GM13977 (cell line): ENCODE data around the gene SPDYE16.
"Not testable (repeated sequence)": the region's sequence is repeated elsewhere in the genome, so short reads cannot be mapped to it uniquely, and the experiment has no call there.

Experiments
- DNase-seq: peaks from one replicate; pipeline ENCODE4 v3.0.0; 2012; ENCODE audit warnings: low spot score
- in situ Hi-C: fragments of 300-500 bp; cut with MboI; formaldehyde crosslinking; loops from one replicate; pipeline ENCODE4 v1.12.0; 2022; ENCODE audit warnings: low sequenced_read_pairs, low pct_unique_long_range_greater_than_20kb, mixed read lengths, inconsistent platforms; ENCODE audit not compliant: unreplicated experiment

Gene SPDYE16

GRCh38 chr7:76485822-76486610, 57.1 kb downstream of the SPDYE16 start:
- in situ Hi-C loops, result not testable (repeated sequence)

GRCh38 chr7:76484456-76484855, 58.6 kb downstream of the SPDYE16 start:
- in situ Hi-C loops, result not testable (repeated sequence)

More at GRCh38 chr7:76485822-76486610, 57.1 kb downstream of the SPDYE16 start:
- not testable (repeated sequence) for DNase-seq

GRCh38 chr7:76483081-76483480, 60.0 kb downstream of the SPDYE16 start:
- in situ Hi-C loops, DNase-seq: not testable (repeated sequence)

More at GRCh38 chr7:76484456-76484855, 58.6 kb downstream of the SPDYE16 start:
- not testable (repeated sequence) for DNase-seq

GRCh38 chr7:76482660-76483059, 60.4 kb downstream of the SPDYE16 start:
- in situ Hi-C loops, DNase-seq: not testable (repeated sequence)
